Activated T-cell treated with anti-CD3 and anti-CD28 coated beads for 24 hours (primary cell): ENCODE data around the gene ITGAL.
"Not testable (repeated sequence)": the region's sequence is repeated elsewhere in the genome, so short reads cannot be mapped to it uniquely, and the experiment has no call there.

Experiments
- DNase-seq: peaks from one replicate; pipeline ENCODE4 v3.0.0-alpha.2; 2020; ENCODE audit warnings: low read depth

The ITGAL gene

GRCh38 chr16:30491744-30492308 lies 19.3 kb downstream of the ITGAL start:
- no peak for DNase-seq

- DNase-seq: no peak
These were observed 21.5 kb downstream of the ITGAL start for GRCh38 chr16:30493941-30494488.

DNA sequence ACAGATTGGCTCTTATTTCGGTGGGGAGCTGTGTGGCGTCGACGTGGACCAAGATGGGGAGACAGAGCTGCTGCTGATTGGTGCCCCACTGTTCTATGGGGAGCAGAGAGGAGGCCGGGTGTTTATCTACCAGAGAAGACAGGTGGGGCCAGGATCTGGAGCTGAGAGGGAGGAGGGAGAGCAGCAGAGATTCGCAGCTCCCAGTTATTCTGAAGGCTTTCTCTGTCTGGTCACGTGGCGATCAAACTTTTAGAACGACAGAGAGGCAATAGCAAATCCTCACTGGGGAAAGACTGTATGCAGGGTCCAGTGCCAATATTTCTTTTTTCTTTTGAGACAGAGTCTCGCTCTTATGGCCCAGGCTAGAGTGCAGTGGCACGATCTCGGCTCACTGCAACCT lies 22.2 kb downstream of the ITGAL start:
- DNase-seq: no peak

DNA sequence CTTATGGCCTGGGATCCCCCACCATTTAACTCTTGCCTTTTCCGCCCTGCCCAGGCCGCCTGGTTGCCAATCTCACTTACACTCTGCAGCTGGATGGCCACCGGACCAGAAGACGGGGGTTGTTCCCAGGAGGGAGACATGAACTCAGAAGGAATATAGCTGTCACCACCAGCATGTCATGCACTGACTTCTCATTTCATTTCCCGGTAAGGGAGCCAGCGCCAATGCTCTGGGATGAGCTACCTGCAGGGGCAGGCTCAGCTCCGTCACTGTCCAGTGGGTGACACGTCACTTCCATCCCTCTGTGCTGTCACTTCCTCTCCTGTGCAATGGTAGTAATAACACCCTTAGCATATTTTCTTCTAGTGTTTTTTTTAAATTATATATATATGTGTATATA lies 26.7 kb downstream of the ITGAL start:
- DNase-seq: no peak

GRCh38 chr16:30503403-30504296 lies 31.1 kb downstream of the ITGAL start:
- no peak for DNase-seq

GRCh38 chr16:30509081-30509765 lies 36.7 kb downstream of the ITGAL start:
- no peak for DNase-seq

GRCh38 chr16:30510376-30510938 lies 37.9 kb downstream of the ITGAL start:
- no peak for DNase-seq

DNA sequence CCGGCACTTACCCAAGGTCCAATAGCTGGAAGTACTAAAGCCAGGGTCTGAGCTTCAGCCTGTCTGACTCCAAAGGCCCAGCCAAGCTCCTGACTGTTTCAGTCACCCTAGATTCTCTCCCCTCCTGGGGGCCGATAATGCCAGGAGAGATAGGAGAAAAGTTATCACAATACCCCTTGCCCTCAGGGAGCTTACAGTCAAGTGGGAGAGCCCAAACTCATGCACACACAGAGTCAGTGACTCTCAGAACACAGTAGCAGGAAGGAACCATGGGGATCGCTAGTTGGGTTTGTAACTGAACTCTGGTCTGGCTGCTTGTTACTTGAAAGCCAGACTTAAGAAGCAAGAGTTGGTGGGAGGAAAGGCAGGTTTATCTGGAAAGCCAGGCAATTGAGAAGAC lies 39.0 kb downstream of the ITGAL start:
- no peak for DNase-seq

DNA sequence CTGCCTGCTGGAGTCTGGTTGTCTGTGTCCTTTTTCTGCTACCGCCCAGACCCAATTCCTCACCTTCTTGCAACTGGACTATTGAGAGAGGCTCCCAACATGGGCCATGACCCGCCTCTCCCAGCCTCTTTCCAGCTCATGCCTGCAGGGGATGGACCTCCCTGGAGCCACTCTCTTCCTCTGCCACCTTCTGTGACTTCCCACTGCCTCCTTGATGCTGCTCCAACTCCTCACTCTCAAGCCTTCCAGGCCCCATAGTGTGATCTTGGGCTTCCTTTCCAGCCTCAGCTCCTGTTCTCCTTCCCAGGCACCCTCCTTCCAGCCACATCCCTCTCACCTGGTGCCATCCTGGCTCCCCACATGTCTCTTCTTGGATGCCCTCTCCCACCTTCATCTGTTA lies 42.7 kb downstream of the ITGAL start:
- DNase-seq: no peak

DNA sequence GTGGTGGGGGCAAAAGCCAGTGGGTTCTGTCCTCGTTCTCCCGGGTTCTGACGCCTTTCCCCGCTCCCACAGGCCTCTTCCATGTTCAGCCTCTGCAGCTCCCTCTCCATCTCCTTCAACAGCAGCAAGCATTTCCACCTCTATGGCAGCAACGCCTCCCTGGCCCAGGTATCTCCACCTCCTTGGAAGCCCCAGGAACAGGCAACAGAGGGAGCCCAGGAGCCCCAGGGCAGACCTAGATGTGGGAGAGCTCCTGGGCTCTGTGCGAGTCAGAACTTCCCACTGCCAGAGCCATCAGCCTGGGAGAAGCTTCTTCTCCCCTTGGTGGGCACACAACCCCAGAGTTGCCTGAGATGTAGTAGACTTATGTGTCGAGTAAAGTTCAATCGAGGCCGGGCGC lies 46.0 kb downstream of the ITGAL start:
- DNase-seq: no peak

GRCh38 chr16:30519120-30520049 lies 46.8 kb downstream of the ITGAL start:
- no peak for DNase-seq

DNA sequence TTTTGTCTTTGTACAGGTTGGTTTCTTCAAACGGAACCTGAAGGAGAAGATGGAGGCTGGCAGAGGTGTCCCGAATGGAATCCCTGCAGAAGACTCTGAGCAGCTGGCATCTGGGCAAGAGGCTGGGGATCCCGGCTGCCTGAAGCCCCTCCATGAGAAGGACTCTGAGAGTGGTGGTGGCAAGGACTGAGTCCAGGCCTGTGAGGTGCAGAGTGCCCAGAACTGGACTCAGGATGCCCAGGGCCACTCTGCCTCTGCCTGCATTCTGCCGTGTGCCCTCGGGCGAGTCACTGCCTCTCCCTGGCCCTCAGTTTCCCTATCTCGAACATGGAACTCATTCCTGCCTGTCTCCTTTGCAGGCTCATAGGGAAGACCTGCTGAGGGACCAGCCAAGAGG lies 48.9 kb downstream of the ITGAL start:
- DNase-seq: no peak

DNA sequence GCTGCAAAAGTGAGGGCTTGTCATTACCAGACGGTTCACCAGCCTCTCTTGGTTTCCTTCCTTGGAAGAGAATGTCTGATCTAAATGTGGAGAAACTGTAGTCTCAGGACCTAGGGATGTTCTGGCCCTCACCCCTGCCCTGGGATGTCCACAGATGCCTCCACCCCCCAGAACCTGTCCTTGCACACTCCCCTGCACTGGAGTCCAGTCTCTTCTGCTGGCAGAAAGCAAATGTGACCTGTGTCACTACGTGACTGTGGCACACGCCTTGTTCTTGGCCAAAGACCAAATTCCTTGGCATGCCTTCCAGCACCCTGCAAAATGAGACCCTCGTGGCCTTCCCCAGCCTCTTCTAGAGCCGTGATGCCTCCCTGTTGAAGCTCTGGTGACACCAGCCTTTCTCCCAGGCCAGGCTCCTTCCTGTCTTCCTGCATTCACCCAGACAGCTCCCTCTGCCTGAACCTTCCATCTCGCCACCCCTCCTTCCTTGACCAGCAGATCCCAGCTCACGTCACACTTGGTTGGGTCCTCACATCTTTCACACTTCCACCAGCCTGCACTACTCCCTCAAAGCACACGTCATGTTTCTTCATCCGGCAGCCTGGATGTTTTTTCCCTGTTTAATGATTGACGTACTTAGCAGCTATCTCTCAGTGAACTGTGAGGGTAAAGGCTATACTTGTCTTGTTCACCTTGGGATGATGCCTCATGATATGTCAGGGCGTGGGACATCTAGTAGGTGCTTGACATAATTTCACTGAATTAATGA lies 49.5 kb downstream of the ITGAL start:
- DNase-seq: no peak

DNA sequence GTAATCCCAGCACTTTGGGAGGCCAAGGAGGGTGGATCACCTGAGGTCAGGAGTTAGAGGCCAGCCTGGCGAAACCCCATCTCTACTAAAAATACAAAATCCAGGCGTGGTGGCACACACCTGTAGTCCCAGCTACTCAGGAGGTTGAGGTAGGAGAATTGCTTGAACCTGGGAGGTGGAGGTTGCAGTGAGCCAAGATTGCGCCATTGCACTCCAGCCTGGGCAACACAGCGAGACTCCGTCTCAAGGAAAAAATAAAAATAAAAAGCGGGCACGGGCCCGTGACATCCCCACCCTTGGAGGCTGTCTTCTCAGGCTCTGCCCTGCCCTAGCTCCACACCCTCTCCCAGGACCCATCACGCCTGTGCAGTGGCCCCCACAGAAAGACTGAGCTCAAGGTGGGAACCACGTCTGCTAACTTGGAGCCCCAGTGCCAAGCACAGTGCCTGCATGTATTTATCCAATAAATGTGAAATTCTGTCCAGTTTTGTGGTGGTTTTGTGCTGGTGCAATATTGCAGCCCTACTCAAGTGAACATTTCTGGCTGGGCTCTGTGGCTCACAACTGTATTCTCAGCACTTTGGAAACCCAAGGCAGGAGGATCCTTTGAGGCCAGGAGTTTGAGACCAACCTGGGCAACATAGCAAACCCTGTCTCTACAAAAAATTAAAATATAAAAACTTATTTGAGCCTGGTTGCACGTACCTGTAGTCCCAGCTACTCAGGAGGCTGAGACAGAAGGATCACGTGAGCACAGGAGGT lies 50.3 kb downstream of the ITGAL start:
- not testable (repeated sequence) for DNase-seq

DNA sequence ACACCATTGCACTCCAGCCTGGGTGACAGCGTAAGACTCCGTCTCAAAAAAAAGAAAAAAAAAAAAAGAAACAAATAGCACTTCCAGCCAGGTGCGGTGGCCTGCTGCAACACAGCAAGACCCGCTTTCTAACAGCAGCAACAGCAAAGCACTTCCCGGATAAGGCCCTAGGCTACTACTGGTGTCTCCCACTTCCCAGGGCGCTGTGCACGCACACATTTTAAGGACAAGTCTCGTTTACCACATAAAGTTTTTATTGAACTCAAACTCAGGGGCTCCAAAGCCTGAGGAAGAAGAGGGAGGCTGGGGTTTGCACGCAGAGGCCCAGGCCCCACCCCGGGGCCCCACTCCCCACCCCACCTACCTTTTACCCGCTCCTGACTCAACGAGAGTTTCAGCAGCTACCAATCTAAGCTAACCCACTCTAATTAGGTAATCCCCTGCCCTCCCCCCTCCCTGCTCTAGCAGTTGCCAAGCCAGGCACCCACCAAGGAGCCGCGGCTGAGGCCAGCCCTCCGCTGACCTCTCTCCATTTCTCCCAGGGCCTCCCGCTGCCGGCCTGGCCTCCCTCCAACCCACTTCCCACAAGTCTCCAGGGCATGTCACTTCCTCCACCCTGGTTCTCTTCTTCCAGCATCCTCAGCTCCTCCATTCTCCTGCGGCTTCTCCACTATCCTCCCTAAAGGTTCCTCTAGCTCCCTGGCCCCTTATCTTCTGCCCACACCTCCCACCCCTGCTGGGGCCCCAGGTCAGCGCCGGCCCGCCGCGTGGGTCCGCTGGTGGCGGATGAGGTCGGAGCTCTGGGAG lies 51.4 kb downstream of the ITGAL start:
- DNase-seq: no peak

DNA sequence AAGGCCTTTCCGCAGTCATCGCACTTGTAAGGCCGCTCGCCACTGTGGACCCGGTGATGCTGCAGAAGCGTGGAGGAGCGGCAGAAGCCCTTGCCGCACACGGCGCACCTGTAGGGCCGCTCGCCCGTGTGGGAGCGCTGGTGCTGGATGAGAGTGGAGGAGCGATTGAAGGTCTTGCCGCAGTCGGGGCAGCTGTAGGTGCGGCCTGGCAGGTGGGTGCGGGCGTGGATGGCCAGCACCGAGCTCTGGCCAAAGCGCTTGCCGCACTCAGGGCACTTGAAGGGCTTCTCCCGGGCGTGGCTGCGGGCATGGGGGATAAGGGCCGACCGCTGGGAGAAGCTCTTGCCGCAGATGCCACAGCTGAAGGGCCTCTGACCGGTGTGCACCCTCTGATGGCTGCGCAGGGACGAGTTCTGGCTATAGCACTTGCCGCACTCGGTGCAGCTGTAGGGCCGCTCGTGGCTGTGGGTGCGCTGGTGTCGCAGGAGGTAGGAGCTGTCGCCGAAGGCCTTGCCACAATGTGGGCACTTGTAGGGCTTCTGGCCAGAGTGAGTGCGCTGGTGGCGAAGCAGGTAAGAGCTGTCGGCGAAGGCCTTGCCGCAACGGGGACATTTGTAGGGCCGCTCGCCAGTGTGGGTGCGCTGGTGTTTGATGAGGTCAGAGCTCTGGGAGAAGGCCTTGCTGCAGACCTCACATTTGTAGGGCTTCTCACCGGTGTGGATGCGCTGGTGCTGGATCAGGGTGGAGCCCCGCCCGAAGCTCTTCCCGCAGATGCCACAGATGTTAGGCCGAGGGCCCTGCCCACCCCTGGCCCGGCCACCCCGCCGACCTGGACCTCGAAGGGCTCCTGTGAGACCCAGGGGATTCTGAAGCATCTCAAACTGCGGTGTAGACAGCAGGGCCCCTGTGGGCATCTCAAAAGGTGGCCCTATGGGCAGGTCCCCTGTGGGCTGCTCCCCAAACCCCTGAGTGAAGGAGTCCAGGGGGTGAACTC lies 52.3 kb downstream of the ITGAL start:
- no peak for DNase-seq

- DNase-seq: no peak
These were observed 53.2 kb downstream of the ITGAL start for GRCh38 chr16:30525844-30526136.
